Stimulated activated naive CD8-positive, alpha-beta T cell treated with anti-CD3 and anti-CD28 coated beads, Interleukin-15, Interleukin-2, amounts not matched to agents 100 U/mL and 50 U/mL, for 24 hours (primary cell): ENCODE results near the gene PTMA.
"Not testable (repeated sequence)": the region's sequence is repeated elsewhere in the genome, so short reads cannot be mapped to it uniquely, and the experiment has no call there.

ENCODE experiments used
- ATAC-seq: fragments of 150-1000 bp; cut with Tn5 transposase; one replicate; pipeline ENCODE4 v1.10.0; 2021
- DNase-seq: peaks from one replicate; pipeline ENCODE4 v3.0.0; 2021

PTMA gene

GRCh38 chr2:231696004-231696367 is 12.3 kb upstream of the PTMA start:
- DNase-seq, result no peak
- ATAC-seq, result no peak

GRCh38 chr2:231699006-231699405 is 9.3 kb upstream of the PTMA start:
- ATAC-seq, result no peak

GRCh38 chr2:231701456-231702373 is 6.6 kb upstream of the PTMA start:
- ATAC-seq, result no peak
- DNase-seq, result no peak

More at GRCh38 chr2:231699006-231699405, 9.3 kb upstream of the PTMA start:
- no peak for DNase-seq

GRCh38 chr2:231704017-231704416 is 4.3 kb upstream of the PTMA start:
- DNase-seq, result no peak
- ATAC-seq, result no peak

GRCh38 chr2:231706731-231707624 is 1.3 kb upstream of the PTMA start:
- DNase-seq, result peak; percentile 98
- ATAC-seq, result peak; percentile 48

- peak; percentile 64 for DNase-seq
- no peak for ATAC-seq
Measured at GRCh38 chr2:231707625-231707926, 749 bp upstream of the PTMA start.

- ATAC-seq (no peak), DNase-seq (peak; percentile 53)
Measured at GRCh38 chr2:231708773-231709635, 679 bp downstream of the PTMA start.

- no peak for DNase-seq
- no peak for ATAC-seq
Measured at GRCh38 chr2:231709636-231709980, 1.3 kb downstream of the PTMA start.

GRCh38 chr2:231709981-231710798 is 1.9 kb downstream of the PTMA start:
- ATAC-seq, result peak; percentile 15
- peak; percentile 93 for DNase-seq

- peak; percentile 34 for DNase-seq
- no peak for ATAC-seq
Measured at GRCh38 chr2:231710799-231711676, 2.7 kb downstream of the PTMA start.

- DNase-seq (peak; percentile 33), ATAC-seq (no peak)
Measured at GRCh38 chr2:231711677-231712450, 3.5 kb downstream of the PTMA start.

GRCh38 chr2:231712451-231713021 is 4.2 kb downstream of the PTMA start:
- ATAC-seq, result not testable (repeated sequence)
- DNase-seq, result peak; percentile 68

GRCh38 chr2:231713406-231713729 is 5.0 kb downstream of the PTMA start:
- not testable (repeated sequence) for ATAC-seq, DNase-seq

- peak; percentile 40 for ATAC-seq
Measured at GRCh38 chr2:231713730-231714638, 5.7 kb downstream of the PTMA start.

GRCh38 chr2:231714639-231715498 is 6.5 kb downstream of the PTMA start:
- ATAC-seq, result peak; percentile 17
- peak; percentile 89 for DNase-seq

More at GRCh38 chr2:231713730-231714638, 5.7 kb downstream of the PTMA start:
- DNase-seq, result peak; percentile 95

GRCh38 chr2:231715499-231715837 is 7.1 kb downstream of the PTMA start:
- DNase-seq (no peak), ATAC-seq (no peak)

GRCh38 chr2:231715988-231716616 is 7.8 kb downstream of the PTMA start:
- no peak for DNase-seq
- no peak for ATAC-seq
